ENCODE results near the gene PBX3.

The PBX3 gene

GRCh38 chr9:125998837-125999503 lies 251.8 kb downstream of the PBX3 start:
- TF ChIP-seq POLR2AphosphoS5 (IDR thresholded peaks at IDR 0.05; ENCODE audit: low read depth, low read length) (no peak), PAX5 (IDR thresholded peaks at IDR 0.05; ENCODE audit: insufficient read depth, low read length, severe bottlenecking) (no peak), SPI1 (IDR thresholded peaks at IDR 0.05; ENCODE audit: low read depth, low read length) (no peak), POU2F2 (IDR thresholded peaks at IDR 0.05; ENCODE audit: low read depth, low read length) (no peak), TAF1 (IDR thresholded peaks at IDR 0.05; ENCODE audit: low read depth, low read length) (no peak), POLR2A (IDR thresholded peaks at IDR 0.05; ENCODE audit: low read depth, low read length) (no peak)
- DNase-seq (ENCODE audit: insufficient read length, low spot score): no peak
- no peak for FAIRE-seq

DNA sequence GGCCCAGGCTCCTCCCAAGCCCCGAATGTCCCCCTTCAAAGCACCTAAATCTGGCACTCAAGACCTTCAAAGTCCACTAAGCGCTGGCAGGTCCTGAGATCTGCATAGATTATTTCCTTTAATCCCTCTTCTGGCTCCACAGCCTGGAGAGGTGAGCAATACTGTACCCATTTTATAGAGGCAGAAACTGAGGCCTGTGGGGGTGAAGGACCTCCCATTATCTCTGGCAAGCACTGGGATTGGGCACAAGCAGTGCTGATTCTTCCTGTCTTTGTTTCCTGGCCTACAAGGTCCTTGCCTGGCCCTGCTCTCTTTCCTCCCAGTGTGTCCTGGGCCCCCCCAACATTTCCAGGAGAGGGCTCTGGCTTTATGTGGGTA lies 252.3 kb downstream of the PBX3 start:
- TF ChIP-seq PAX5 (IDR thresholded peaks at IDR 0.05; ENCODE audit: insufficient read depth, low read length, severe bottlenecking): no peak
- no peak for TF ChIP-seq POU2F2 (IDR thresholded peaks at IDR 0.05; ENCODE audit: low read depth, low read length)
- DNase-seq (ENCODE audit: insufficient read length, low spot score) (no peak), FAIRE-seq (no peak)

DNA sequence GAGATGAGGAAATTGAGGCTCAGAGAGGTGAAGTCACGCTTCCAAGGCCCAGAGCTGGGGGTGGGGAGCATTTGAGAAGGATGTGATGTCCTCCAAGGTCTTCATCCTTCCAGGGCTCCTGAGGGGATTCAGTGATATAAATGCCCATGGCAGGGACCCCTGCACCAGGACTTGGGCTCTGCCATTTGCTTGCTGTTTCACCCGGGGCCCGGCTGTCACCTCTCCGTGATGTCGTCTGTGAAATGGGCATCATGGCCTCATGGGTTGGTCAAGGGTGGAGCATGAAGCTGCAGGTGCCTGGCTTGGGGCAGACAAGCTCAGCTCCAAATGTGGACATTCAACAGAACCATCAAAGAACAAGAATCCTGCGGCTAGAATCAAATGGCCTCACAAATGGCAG lies 253.1 kb downstream of the PBX3 start:
- no peak for FAIRE-seq
- no peak for DNase-seq (ENCODE audit: insufficient read length, low spot score)
- TF ChIP-seq TAF1 (IDR thresholded peaks at IDR 0.05; ENCODE audit: low read depth, low read length) (no peak), POU2F2 (IDR thresholded peaks at IDR 0.05; ENCODE audit: low read depth, low read length) (no peak), SPI1 (IDR thresholded peaks at IDR 0.05; ENCODE audit: low read depth, low read length) (no peak), PAX5 (IDR thresholded peaks at IDR 0.05; ENCODE audit: insufficient read depth, low read length, severe bottlenecking) (no peak), POLR2AphosphoS5 (IDR thresholded peaks at IDR 0.05; ENCODE audit: low read depth, low read length) (no peak), POLR2A (IDR thresholded peaks at IDR 0.05; ENCODE audit: low read depth, low read length) (no peak)

DNA sequence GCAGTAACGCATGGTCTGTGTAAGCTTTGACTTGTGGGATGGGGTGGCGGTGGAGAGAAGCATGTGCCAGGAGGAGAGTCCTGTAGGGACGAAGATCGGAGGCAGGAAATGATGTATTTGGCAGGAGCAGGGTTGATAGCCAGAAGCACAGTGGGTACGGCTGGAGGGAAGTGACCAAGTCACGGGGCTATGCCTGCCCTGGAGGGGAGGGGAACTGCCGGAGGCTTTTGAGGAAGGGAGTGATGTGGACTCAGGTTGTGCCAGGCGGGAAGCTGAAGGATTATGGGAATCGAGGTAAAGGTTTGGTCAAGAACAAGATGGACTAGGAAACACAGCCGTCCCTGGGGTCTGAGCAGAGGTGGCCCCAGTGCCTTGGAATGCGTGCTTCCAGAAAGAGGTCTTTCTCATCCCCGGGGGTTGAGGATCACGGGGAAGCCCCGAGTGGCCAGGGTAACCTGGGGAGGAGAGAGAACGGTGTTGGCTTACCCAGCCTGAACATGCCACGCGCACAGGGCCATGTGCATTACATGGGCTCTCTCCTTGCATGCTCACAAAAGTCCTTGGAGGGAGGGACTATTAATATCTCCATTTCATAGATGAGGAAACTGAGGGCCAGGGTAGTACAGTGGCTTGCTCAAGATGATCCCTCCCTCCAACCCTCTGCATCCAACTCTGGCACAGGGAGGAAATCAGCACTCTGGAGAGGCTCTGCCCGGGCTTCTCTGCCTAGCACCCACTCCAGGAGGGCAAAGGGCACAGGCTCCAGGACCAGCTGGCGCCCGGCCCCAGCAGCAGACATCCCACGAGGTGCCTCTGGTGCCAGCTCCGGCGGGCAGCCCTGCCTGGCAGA lies 253.8 kb downstream of the PBX3 start:
- TF ChIP-seq POU2F2 (IDR thresholded peaks at IDR 0.05; ENCODE audit: low read depth, low read length) (no peak), POLR2AphosphoS5 (IDR thresholded peaks at IDR 0.05; ENCODE audit: low read depth, low read length) (no peak), SPI1 (IDR thresholded peaks at IDR 0.05; ENCODE audit: low read depth, low read length) (no peak), PAX5 (IDR thresholded peaks at IDR 0.05; ENCODE audit: insufficient read depth, low read length, severe bottlenecking) (no peak), POLR2A (IDR thresholded peaks at IDR 0.05; ENCODE audit: low read depth, low read length) (no peak), TAF1 (IDR thresholded peaks at IDR 0.05; ENCODE audit: low read depth, low read length) (no peak)
- no peak for FAIRE-seq

GRCh38 chr9:126001581-126002225 lies 254.5 kb downstream of the PBX3 start:
- DNase-seq (ENCODE audit: insufficient read length, low spot score) (no peak), FAIRE-seq (no peak)
- TF ChIP-seq POLR2A (IDR thresholded peaks at IDR 0.05; ENCODE audit: low read depth, low read length) (no peak), PAX5 (IDR thresholded peaks at IDR 0.05; ENCODE audit: insufficient read depth, low read length, severe bottlenecking) (no peak), POU2F2 (IDR thresholded peaks at IDR 0.05; ENCODE audit: low read depth, low read length) (no peak), TAF1 (IDR thresholded peaks at IDR 0.05; ENCODE audit: low read depth, low read length) (no peak), SPI1 (IDR thresholded peaks at IDR 0.05; ENCODE audit: low read depth, low read length) (no peak), POLR2AphosphoS5 (IDR thresholded peaks at IDR 0.05; ENCODE audit: low read depth, low read length) (no peak)

More for the DNA sequence above, 253.8 kb downstream of the PBX3 start:
- DNase-seq (ENCODE audit: insufficient read length, low spot score): no peak

- TF ChIP-seq PAX5 (IDR thresholded peaks at IDR 0.05; ENCODE audit: insufficient read depth, low read length, severe bottlenecking): no peak
- no peak for TF ChIP-seq POLR2A (IDR thresholded peaks at IDR 0.05; ENCODE audit: low read depth, low read length)
- TF ChIP-seq POU2F2 (IDR thresholded peaks at IDR 0.05; ENCODE audit: low read depth, low read length): no peak
- no peak for TF ChIP-seq SPI1 (IDR thresholded peaks at IDR 0.05; ENCODE audit: low read depth, low read length)
- TF ChIP-seq POLR2AphosphoS5 (IDR thresholded peaks at IDR 0.05; ENCODE audit: low read depth, low read length): no peak
- no peak for TF ChIP-seq TAF1 (IDR thresholded peaks at IDR 0.05; ENCODE audit: low read depth, low read length)
- no peak for FAIRE-seq
- no peak for DNase-seq (ENCODE audit: insufficient read length, low spot score)
Measured at GRCh38 chr9:126002476-126003350, 255.5 kb downstream of the PBX3 start.

DNA sequence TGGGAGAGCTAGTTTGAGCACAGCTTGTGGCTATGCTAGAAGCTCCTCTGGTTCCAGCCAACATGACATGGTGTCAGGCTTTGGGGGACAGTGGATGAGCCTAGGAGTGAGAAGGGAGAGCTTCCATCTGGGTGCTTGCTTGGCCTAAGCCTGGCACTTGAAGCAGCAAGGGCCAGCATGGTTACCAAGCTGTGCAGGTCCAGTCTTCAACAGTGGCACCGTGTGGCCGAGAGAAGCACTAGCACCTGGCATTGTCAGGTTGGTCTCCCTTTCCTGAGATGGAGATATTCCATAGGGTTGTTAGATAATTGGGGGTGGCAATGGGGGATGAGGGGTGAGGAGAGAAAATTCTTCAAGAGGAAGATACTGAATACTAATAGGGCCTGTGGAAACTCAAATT lies 261.9 kb downstream of the PBX3 start:
- TF ChIP-seq PAX5 (IDR thresholded peaks at IDR 0.05; ENCODE audit: insufficient read depth, low read length, severe bottlenecking) (no peak), POLR2AphosphoS5 (IDR thresholded peaks at IDR 0.05; ENCODE audit: low read depth, low read length) (no peak), POU2F2 (IDR thresholded peaks at IDR 0.05; ENCODE audit: low read depth, low read length) (no peak), POLR2A (IDR thresholded peaks at IDR 0.05; ENCODE audit: low read depth, low read length) (no peak), TAF1 (IDR thresholded peaks at IDR 0.05; ENCODE audit: low read depth, low read length) (no peak), SPI1 (IDR thresholded peaks at IDR 0.05; ENCODE audit: low read depth, low read length) (no peak)
- FAIRE-seq: no peak
- no peak for DNase-seq (ENCODE audit: insufficient read length, low spot score)

GRCh38 chr9:126014726-126015125 lies 267.6 kb downstream of the PBX3 start:
- FAIRE-seq (no peak), DNase-seq (ENCODE audit: insufficient read length, low spot score) (no peak)
- TF ChIP-seq POU2F2 (IDR thresholded peaks at IDR 0.05; ENCODE audit: low read depth, low read length): no peak

DNA sequence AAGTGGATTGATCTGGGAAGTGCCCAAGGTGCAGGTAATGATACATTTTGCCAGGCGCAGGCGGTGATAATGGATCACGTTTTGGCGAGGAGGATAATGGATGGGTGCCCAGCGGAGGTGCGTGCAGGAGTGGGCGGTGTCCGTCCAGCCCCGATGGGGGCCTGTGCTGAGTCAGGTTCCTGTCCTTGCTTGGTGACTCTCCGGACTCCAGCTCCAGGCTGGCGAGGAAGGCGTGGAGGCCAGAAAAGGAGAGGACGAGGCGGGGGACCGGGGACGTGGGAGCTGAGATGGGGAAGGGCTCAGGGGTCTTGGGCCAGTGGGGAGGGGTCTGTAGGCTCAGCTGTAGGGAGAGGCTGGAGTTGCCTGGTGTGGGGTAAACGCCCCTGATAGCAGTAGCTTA lies 268.3 kb downstream of the PBX3 start:
- DNase-seq (ENCODE audit: insufficient read length, low spot score) (no peak), FAIRE-seq (no peak)
- TF ChIP-seq POLR2AphosphoS5 (IDR thresholded peaks at IDR 0.05; ENCODE audit: low read depth, low read length) (no peak), TAF1 (IDR thresholded peaks at IDR 0.05; ENCODE audit: low read depth, low read length) (no peak), POLR2A (IDR thresholded peaks at IDR 0.05; ENCODE audit: low read depth, low read length) (no peak), POU2F2 (IDR thresholded peaks at IDR 0.05; ENCODE audit: low read depth, low read length) (no peak), PAX5 (IDR thresholded peaks at IDR 0.05; ENCODE audit: insufficient read depth, low read length, severe bottlenecking) (no peak), SPI1 (IDR thresholded peaks at IDR 0.05; ENCODE audit: low read depth, low read length) (no peak)
